Sigmoid colon (tissue), 4 donors: ENCODE results near the gene NPAS1.

Source experiments
- EP300 ChIP-seq, 4 donors: sonication (generic); formaldehyde crosslinking; IDR thresholded peaks; one replicate each; pipeline ENCODE4 v1.6.1; 2017; ENCODE audit warnings: antibody characterized with exemption in 4 of 4
- POLR2A ChIP-seq, 2 donors: fragments of 450-650 bp; IDR thresholded peaks; one replicate each; pipeline ENCODE4 v1.6.1; 2016; ENCODE audit warnings: antibody characterized with exemption in 2 of 2, mild to moderate bottlenecking in 2 of 2, moderate library complexity in 2 of 2

- TF ChIP-seq POLR2A (IDR thresholded peaks at IDR 0.05) (no peak), EP300 (IDR thresholded peaks at IDR 0.05) (no peak)
Observed at GRCh38 chr19:46979126-46980105, 40.2 kb upstream of the NPAS1 start.
